GM18951 (cell line): ENCODE results near the gene KIRREL1.

Experiments used
- POLR2A ChIP-seq: IDR thresholded peaks from 4 replicates; pipeline ENCODE4 v1.6.1; 2011; ENCODE audit warnings: mild to moderate bottlenecking; ENCODE audit not compliant: insufficient read length, insufficient read depth; ENCODE audit errors: extremely low read depth
- in situ Hi-C: fragments of 300-500 bp; cut with MboI; formaldehyde crosslinking; loops from one replicate; pipeline ENCODE4 v1.12.0; 2022; ENCODE audit warnings: low sequenced_read_pairs, mixed read lengths, inconsistent platforms; ENCODE audit not compliant: unreplicated experiment

KIRREL1 gene

GRCh38 chr1:158103861-158104522, 110.5 kb downstream of the KIRREL1 start:
- no peak for TF ChIP-seq POLR2A
- in situ Hi-C loops, result no loop called here

DNA sequence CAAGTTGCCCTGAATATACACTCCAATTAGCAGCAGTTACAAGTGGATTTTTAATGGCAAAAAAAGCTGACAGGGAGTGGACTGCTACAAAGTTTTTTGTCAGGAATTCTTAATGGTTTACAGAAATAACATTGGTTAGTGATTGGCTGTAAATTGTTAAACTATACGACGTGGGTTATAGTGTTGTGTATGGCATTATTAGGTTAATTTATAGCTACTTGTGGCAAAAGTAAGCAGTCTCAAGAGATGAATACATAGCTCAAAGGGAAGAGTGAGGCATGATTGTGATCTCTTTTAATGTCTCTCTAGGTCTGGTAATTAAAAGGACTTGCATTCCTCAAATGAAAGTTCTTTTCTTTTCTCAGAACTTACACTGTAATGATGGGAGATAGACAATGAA, 111.4 kb downstream of the KIRREL1 start:
- in situ Hi-C loops, result no loop called here
- TF ChIP-seq POLR2A, result no peak

DNA sequence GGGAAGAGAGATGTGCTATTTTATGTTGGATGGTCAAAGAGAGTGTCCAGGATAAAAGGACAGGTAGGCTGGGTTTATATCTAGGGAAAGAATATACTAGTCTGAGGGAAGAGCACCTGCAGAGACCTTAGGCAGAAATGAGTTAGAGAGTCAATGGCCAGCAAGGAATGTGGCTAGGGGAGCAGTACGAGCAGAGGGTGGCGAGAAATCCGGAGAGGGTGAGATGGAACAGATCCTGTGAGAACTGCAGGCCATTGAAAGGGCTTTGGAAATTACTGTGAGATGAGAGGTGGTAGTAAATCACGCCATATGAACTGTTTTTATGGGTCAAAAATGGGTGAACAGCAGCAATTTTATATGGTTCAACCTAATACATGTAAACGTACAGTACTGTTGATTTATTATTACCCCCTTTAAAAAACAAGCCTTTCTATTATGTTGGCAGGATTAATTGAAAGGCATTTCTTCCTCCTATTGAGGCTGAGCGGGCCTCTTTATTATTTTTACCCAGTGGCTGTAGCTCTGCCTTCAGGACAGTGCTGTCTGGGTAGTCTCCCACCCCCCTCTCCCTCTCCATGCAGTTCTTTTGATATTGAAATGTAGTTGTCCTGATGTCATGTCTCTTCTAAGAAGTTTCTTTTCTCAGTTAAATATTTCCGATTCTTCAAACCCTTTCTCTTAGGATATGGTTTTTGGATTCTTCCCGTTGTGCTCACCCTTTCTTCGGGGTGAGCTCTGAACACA, 112.1 kb downstream of the KIRREL1 start:
- in situ Hi-C loops, result no loop called here
- TF ChIP-seq POLR2A, result no peak

DNA sequence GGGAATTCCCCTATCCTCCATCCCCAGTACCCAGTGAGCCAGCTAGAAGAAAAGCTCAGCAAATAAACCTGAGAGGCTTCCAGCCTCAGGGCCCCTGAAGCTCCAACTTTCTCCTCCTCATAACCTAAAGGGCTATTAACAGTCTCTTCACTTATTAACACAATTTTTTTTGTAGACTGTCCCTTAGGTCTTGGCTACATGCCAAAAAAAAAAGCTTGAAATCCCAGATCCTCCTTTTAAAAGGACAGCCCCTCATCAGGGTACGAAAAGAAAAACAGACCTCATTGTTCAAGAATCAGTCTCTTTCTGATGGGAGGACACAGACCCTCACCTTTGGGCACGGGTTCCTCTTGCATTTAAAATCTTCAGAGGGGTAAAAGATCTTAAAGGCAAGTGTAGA, 114.5 kb downstream of the KIRREL1 start:
- TF ChIP-seq POLR2A, result no peak
- in situ Hi-C loops, result no loop called here

DNA sequence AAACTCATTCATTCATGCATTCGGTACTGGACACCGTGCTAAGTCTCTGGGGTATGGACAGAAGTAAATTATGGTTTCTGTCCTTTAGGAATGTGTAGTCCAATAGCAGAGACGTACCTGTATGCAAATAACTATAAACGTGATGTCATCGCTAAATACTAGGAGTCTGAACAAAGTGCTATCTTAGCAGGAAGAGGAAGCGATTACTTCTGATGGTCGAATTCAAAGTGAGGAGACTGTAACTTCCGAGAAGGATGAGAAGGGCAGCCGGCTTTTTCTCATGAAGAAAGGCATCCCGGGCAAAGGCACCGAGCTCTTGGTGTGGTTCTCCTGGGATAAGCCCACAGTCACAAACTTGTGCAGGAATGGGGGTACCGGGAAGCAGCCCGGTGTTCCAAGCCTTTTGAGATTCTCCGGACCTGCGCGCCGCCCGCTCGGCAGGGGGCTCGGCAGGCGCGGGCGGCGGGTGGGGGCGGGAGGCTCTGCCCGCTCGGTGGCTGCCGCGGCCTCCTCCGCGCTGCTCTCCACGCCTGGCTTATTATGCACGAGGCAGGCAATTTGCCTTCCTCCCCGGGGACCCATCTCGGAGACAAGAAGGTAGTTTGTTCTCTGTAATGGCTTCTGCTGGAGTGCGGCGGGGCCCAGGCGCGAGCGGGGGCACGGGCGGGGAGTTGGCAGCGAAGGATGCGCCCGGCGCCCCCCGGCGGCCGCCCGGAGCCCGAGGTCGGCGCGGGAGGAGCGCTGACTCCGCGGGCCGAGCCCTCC, 119.7 kb downstream of the KIRREL1 start:
- in situ Hi-C loops, result no loop called here
- no peak for TF ChIP-seq POLR2A

DNA sequence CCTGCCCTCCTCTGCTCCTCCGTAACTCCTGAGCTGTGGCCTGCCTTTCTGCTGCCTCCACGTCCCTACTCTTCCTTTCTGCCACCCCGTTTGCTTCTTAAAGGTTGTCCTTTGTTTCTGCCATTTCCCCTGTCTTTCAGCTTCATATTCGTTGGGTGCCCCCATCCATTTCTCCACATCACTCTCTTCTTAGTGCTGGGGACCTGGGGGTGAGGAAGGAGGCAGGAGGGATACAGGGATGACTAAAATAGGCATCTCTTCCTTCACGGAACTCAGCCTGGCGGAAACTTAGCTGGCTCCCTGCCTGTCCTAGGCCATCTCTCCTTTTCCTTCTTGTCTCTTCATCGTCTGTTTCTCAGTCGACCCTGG, 120.3 kb downstream of the KIRREL1 start:
- in situ Hi-C loops, result no loop called here

DNA sequence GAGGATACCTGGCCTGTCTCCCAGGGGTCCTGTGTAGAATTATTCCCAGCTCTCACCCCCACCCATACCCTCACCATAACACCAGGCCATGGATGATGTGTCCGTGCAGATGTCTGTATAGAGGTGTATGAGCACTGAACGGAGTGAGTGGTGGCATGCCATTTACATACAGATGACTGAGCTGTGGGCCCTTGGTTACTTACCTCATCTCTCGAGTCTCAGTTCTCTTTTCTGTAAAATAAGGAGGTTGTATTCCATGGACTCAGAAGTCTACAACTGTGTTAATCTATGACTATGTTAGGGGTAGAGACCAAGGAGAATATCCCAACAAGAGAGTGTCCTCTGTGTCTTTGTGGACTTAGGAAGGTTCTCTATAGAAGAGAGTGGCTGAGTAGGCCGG, 121.7 kb downstream of the KIRREL1 start:
- in situ Hi-C loops, result no loop called here
- TF ChIP-seq POLR2A, result no peak

More for the DNA sequence above, 120.3 kb downstream of the KIRREL1 start:
- no peak for TF ChIP-seq POLR2A

DNA sequence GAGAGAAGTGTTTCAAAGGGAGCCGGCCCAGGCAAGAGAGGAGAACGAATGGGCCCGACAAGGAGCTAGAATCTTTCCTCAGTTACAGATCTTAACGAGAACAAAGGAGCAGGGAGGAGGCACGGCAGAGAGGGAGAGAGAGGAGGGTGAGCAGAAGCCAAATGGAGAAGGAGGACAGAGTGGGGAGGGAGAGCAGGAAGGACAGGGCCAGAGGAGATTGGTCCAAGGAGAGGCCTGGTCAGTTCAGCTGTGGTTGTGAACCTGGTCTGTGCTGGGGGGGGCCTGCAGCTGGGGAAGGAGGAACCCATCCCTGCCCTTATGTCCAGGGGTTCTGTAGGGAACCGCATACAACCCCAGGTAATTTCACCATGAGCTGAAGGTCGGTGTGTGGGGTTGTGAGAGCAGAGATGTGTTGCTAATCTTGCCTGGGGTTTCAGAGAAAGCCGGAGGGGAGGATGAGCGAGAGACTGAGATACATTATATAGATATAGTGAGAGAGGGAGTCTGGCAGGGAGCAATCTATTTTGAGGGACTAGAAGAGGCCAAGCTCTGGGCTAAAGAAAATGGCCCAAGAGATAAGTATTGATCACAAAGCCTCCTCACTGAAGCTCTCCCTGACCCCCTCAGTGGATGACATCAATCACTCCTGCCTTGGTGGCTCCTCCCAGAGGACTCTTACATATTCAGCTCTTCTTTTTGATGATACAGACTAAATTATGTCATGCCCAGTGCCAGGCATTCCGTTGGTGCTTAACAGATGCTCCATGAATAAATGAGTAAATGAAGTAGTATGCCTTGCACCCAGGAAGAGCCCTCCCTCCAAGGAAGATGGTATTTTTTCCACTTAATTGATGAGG, 123.1 kb downstream of the KIRREL1 start:
- in situ Hi-C loops, result no loop called here
- TF ChIP-seq POLR2A, result no peak

DNA sequence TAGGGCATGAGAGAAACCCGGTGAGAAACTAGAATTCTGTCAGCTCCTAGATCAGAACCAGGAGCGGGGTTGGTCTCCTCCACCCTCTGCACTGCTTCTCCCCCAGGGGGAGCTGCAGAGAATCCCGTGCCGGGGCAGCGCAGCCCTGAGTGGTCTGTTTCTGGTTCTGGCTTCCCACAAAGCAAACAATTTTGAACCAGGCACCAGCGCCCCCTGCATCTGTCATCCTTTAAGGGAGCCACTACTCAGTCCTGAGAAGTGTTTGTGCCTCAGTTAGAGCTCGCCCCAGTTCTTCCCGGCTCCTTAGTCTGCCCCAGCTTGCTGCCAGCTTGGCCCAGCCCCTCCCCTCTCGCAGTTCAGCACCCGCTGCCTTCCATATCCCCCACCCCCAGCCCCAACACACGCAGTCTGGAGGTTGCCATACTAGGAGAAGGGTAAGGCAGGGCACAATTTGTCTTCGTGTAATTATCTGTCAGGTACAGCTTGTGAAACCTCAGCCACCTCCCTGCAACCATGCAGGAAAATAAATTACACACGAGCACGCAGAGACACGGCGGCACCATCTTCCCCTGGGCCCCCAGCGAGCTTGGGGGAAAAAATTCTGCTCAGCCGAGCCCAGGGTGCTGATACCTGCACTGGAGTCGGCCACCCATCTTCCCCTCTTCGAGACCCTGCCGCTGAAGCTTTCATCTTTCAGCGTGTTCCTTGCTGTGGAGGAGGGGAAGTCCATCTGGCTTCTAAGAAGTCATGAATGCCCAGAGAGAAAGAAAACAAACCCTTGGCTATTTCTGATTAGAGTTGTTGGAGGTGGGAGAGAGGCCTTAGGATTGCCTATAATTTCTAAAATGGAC, 124.6 kb downstream of the KIRREL1 start:
- no peak for TF ChIP-seq POLR2A
- in situ Hi-C loops, result no loop called here

DNA sequence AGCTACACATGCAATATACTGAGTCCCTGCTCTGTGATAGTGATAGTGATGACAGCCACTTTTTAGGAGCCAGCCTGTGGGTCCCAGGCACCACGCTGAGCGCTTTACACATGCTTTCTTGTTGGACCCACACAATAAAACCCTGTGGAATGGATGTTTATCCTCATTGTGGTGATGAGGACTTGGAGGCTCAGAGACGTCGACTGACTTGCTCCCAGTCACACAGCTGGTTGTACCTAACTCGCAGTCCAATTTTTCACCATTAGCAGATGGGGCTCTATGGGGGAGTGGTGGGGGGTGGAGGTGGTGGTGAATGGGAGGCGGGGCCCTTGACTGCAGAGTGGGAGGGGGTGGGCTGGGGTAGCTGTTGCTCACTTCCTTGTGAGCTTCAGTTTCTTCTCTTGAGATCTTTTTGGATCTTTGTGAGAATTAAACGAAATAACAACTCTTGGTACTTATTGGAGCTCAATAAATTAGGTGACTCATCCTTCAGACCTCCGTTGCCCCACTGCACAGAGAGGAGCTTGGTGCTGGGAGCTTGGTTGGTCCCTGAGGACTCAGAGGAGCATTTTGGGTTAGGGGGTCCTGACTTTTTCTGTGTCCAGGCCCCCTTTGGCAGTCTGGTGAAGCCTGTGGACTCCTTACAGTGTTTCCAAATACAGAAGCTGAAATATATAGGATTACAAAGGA, 125.4 kb downstream of the KIRREL1 start:
- TF ChIP-seq POLR2A, result no peak
- in situ Hi-C loops, result no loop called here

- TF ChIP-seq POLR2A, result no peak
- in situ Hi-C loops, result loop anchor here (10.0 kb wide), 1 partner anchor 155 kb away; no protein-coding TSS in a partner anchor
Measured at GRCh38 chr1:158119976-158120653, 126.7 kb downstream of the KIRREL1 start.
